ENCODE measurements around the gene MEX3C.

MEX3C gene

DNA sequence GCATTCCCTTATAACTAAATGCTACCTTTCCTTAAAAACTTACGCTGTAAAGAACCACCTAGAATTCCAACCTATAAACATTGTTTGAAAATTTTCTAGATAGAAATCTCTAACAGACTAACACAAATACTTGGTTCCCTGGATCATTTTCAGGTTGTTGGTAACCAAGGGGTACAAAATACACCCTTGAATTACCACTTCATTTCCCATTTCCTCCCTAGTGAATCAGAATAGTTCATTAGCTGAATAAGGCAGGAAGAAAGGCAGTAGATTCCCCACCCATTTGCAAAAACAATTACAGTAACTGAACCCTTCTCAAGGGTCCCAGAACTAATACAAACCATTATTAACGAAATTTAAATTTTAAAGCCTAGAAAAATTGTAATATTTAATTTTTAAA is 5.5 kb downstream of the MEX3C start:
- DNase-seq (ENCODE audit: low read depth in 2 of 3, low spot score in 1 of 3), result no peak

- DNase-seq (ENCODE audit: low read depth in 2 of 3, low spot score in 1 of 3), result peak in 1 of 3 donors; percentile 16
Measured at GRCh38 chr18:51191128-51191717, 6.3 kb downstream of the MEX3C start.

DNA sequence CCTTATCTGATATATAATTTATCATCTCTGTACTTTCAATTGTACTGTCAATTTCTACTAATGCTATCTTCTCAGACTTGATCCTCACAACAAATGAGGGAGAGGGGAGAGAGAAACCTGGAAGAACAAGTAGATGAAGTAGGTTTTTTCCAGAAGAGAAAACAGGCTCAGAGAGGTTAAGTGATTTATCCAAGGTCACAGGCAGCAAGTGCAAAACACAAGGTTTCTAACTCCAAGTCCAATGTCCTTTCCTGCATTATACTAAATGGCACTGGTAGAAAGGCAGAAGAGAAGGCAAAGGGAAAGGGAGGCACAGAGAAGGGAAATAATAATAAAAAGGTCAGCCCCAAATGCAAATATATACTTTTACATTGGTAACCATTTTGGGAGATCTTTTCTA is 7.5 kb downstream of the MEX3C start:
- no peak for DNase-seq (ENCODE audit: low read depth in 2 of 3, low spot score in 1 of 3)

GRCh38 chr18:51188024-51188701 is 9.3 kb downstream of the MEX3C start:
- DNase-seq (ENCODE audit: low read depth in 2 of 3, low spot score in 1 of 3), result no peak

DNA sequence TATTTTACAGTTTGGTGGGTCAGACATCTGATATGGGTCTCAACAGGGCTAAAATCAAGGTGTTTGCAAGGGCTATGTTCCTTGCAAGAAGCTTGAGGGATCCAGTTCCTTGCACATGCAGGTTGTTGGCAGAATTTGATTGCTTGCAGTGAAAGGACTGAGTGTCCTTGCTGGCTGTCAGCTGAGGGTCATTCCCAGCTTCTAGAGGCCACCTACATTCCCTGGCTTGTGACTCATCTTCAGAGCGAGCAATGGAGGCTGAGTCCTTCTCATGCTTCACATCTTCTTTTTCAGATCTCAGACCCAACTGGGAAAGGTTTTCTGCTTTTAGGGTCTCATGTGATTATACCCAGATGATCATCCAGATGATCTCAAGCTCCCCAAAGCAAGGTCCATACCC is 12.4 kb downstream of the MEX3C start:
- no peak for DNase-seq (ENCODE audit: low read depth in 2 of 3, low spot score in 1 of 3)

DNA sequence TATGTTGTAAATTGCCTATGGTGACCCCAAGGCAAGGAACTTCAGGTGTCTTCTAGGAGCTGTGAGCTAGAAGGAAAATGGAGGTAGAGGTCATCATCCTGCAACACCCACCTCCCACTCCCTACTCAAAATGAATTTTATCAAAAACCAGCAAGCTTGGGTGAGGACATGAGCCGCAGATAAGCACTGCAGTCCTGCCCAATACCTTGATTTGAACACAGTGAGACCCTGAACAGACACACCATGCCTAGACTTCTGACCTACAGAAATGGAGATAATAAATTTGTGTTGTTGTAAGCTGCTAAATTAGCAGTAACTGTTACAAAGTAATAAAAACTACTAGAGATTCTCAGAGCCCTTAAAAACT is 13.4 kb downstream of the MEX3C start:
- no peak for DNase-seq (ENCODE audit: low read depth in 2 of 3, low spot score in 1 of 3)

DNA sequence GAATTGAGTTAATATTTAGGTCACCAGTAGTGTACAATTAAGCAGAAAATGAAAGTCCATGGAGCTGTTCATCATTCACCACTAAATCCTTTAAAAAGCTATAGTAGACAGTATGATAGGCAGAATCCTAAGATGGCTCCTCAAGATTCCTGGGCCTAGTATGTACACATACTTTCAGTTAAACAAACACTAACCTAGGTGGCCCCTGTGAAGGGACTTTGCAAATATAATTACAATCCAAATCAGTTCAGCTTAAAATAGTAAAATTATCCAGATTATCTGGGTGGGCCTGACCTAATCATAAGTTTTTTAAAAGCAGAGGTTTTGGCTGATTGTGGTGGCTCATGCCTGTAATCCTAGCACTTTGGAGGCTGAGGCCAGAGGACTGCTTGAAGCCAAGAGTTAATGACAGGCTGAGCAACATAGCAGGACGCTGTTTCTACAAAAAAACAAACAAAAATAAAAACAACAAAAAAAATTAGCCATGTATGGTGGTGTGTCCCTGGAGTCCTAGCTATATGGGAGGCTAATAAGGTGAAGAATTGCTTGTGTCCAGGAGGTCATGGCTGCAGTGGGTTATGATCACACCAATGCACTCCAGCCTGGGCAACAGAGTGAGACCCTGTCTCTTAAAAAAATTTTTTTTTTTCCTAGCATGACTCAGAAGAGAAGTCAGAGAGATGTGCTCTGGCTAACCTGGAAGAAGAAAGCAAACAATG is 13.9 kb downstream of the MEX3C start:
- DNase-seq (ENCODE audit: low read depth in 2 of 3, low spot score in 1 of 3), result no peak

GRCh38 chr18:51182824-51183223 is 14.7 kb downstream of the MEX3C start:
- no peak for DNase-seq (ENCODE audit: low read depth in 2 of 3, low spot score in 1 of 3)

DNA sequence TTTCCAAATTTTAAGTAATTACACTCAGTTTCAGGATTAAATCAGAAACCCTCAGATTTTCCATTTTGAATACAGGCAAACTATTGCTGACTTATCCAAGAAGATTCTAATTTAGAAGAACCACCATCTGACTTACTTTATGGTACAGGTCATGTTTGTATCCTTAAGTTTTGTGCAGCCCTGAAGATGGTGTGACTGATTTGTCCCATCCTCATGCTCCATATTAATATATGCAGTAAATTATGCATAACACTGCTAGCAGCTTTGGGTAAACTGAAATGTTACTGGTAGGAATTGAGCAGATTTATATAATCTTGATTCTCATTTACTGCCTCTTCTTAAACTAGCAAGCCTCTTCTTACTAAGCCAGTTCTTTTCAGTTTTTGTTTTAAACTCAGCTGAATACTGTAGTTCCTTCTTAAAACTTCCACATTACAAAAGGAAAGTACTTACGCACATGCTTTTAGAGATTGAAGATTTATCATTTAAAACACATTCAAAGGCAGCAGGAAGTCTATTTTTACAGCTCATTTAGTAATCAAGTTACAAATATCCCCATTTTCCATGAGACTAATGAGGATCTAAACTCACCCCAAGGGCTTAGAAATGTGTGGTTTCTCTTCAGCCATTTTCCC is 25.7 kb downstream of the MEX3C start:
- DNase-seq (ENCODE audit: low read depth in 2 of 3, low spot score in 1 of 3), result no peak

- DNase-seq (ENCODE audit: low read depth in 2 of 3, low spot score in 1 of 3), result no peak
Measured at GRCh38 chr18:51171223-51171622, 26.3 kb downstream of the MEX3C start.

GRCh38 chr18:51170664-51171063 is 26.8 kb downstream of the MEX3C start:
- no peak for DNase-seq (ENCODE audit: low read depth in 2 of 3, low spot score in 1 of 3)

- DNase-seq (ENCODE audit: low read depth in 2 of 3, low spot score in 1 of 3), result no peak
Measured at GRCh38 chr18:51169731-51170130, 27.8 kb downstream of the MEX3C start.

DNA sequence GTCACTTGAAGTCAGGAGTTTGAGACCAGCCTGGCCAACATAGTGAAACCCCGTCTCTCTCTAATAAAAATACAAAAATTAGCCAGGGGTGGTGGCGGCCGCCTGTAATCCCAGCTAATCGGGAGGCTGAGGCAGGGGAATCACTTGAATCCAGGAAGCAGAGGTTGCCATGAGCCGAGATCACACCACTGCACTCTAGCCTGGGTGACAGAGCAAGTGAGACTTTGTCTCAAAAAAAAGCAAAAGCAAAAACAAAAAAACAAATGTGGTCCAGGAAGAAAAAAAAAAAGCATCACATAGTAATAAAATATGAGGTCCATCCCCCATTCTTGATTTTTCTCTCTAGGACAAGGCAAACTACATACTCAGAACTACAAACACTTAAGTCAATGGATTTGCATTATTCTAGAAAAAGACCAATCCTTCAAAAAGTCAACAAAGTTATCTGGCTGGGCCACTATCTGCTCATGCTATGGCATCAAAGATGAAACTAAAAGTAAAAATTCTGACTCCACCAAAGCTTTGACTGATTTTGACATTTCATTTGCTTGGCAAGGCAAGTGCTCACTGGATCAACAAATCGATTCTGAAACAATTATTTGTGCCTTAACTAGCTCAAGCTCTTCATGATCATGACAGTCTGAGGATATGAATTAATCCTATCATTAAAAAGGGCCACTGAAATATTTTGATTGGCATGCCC is 28.4 kb downstream of the MEX3C start:
- DNase-seq (ENCODE audit: low read depth in 2 of 3, low spot score in 1 of 3), result no peak

DNA sequence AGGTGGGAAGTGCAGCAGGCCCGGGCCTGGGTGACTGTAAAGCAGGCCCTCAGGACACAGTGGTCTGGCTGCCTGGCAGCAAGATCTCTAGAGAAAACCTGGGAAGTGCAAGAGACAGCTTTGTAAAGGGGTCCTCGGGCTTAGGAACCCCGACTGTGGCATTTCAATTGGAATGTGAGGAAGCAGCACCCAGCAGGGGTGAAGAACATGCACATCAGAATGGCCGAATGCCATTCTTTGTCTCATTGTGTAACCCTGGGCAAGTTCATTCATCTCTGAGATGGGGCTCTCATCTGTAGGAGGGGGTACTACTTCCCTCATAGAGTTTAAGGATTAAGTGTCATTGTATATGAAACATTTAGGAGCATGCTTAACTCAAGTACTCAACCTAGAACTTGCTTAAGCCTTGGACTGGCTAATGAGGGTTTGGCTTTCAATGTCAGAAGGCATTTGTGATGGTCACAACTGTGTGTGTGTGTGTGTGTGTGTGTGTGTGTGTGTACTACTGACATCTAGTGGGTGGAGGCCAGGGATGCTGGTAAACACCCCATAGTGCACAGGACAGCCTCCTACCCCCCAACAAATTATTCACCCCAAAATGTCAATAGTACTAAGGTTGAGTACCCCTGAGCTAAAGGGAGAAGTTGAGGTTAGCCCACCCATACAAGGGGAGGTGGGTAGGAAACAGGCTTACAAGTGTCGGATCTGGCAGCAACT is 29.3 kb downstream of the MEX3C start:
- no peak for DNase-seq (ENCODE audit: low read depth in 2 of 3, low spot score in 1 of 3)

DNA sequence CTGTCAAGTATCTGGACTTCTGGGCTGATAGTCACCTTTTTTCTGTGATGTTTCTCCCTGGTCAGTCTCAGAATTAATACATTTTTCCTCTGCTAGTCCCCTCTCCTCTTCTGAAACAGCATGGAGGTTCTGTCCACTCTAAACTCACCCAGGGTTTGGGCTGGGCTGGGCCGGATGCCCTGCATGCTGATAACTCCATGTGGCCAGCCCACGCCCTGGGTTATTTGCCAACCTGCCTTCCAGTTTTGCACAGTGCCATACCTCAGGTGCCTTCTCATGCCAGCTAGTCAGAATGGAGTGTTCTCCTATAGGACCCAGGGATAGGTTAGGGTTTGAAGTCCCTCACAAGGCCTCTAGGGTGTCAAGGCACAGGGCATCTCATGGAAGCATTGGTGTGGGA is 32.2 kb downstream of the MEX3C start:
- DNase-seq (ENCODE audit: low read depth in 2 of 3, low spot score in 1 of 3), result no peak

DNA sequence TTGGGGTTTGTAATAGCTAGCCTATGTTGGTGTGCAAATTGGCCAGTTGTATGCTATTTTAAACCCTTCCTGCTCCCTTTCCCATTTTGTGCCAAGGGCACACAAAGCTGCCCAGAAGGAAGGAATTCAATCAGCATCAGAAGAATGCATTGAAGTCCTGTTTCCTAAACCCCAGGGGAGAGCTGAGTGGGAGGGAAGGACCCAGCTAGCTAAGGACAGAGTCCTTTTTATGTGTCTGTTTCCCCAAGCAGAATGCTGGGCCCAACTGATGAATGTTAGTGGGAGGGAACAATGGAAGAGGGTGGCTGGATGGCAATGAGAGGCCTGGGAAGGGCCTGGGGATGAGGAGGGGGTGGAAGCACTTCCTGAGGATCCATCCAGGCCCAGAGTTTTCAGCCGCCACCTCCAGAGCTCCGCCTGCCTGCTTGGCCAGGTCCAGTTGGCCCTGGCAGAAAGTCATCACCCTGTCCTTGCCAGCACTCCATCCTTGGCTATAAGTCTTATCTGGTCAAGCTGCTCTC is 32.7 kb downstream of the MEX3C start:
- DNase-seq (ENCODE audit: low read depth in 2 of 3, low spot score in 1 of 3), result no peak

DNA sequence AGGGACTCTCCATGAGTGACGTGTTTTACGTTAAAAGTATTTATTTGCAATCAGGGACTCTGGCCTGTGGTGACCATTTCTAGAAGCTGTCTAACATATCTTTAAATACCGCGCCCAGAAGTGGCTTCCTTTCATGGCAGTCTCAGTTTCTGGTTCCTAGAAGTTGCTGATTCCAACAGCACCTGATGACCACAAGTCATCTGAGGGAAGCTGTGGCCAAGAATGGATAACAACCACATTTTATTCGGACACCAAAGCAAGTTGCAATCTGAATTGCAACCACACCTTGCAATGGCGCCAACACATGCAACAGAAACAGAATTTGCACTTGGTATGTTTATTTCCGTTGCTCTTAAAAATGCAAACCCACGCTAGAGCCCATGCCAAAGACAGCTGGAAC is 33.1 kb downstream of the MEX3C start:
- DNase-seq (ENCODE audit: low read depth in 2 of 3, low spot score in 1 of 3), result no peak

GRCh38 chr18:51163543-51163942 is 33.9 kb downstream of the MEX3C start:
- DNase-seq (ENCODE audit: low read depth in 2 of 3, low spot score in 1 of 3), result no peak

- DNase-seq (ENCODE audit: low read depth in 2 of 3, low spot score in 1 of 3), result no peak
Measured at GRCh38 chr18:51162617-51163016, 34.9 kb downstream of the MEX3C start.

GRCh38 chr18:51160646-51161045 is 36.8 kb downstream of the MEX3C start:
- DNase-seq (ENCODE audit: low read depth in 2 of 3, low spot score in 1 of 3), result no peak

GRCh38 chr18:51157215-51157614 is 40.3 kb downstream of the MEX3C start:
- DNase-seq (ENCODE audit: low read depth in 2 of 3, low spot score in 1 of 3), result no peak

Measured in stimulated activated CD4-positive, alpha-beta T cell treated with anti-CD3 and anti-CD28 coated beads, Interleukin-12 subunit alpha, Interleukin-12 subunit beta, amount 100 ng/mL, for 48 hours (primary cell).